Measurements from ENCODE around the gene DGKB. TPM values are rescaled to one million over a fixed set of nuclear protein-coding genes. Genes with fewer than 3 reads are reported as not detected.

The DGKB gene
- polyA plus RNA-seq, 12 donors, result 0.47 to 2.2 (median 0.82) TPM; not detected in 2

DNA sequence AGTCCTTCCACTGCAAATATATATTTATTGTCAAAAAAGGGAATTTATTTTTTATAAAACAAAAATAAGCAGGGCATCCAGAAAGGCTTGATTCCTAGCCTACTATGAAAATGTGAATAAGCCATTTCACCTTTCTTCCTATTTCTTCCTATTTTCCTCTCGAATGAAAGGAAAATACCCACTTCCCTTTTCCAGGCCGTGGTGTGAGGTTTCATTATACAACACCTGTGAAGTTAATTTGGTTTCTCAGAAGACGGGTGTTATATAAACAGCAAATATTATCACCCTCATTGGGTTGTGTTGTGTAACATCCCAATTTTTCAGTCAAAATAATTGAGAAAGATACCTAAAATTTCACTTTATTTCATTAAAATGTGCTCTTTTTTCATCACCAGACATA, 214.3 kb downstream of the DGKB start:
- no peak for DNase-seq

DNA sequence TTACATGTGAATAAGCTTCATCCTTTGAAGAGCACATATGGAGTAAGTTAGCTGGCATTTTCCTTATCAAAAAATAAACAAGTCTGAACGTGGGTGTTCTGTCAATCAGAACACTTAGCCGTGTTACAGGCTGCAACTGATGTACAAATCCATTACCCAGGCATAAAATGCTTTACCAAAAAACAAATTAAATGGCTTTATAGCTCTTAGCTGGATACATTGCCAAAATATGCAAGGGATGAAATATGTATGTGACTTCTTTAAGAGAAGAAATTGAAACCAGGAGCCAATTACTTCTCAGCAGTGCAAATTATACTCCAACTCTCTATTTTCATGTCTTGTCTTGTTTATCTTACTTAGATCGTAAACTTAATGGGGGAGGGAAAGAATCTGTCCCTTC, 214.8 kb downstream of the DGKB start:
- DNase-seq, result no peak

DNA sequence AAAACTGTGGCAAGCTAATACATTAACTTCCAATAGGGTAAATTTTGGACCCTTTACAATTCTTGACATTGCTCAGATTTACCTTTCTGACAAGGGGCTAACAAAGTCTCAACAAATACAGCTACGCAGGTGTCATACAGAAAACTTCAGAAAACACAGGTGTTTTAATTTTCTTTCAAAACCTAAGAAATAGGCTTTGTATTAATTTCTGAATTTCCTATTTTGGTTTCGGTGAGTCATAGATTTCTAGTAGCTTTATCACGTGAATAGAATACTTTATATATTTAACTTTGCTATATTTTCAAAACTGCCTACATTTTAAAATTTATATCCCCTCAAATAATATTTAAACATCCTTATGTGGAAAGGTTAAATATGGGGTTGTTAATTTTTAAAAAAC, 215.3 kb downstream of the DGKB start:
- no peak for DNase-seq

DNA sequence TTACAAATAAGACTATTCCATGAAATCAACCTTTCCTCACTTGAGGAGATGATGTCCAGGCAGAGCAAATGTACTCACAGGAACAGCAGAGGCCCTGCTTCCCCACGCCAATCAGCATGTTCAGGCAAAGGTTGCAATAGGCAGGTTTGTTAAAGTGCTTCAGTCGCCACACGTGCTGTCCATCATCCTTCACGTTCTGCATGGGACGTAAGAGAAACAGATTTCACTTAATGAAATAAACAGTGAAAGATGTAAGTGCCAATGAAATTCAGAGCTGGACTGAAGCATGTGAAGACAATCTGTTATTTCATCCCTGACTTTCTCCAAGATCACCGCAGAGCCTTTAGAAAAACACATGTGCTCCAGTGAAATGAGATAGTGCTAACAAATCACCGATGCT, 217.4 kb downstream of the DGKB start:
- DNase-seq, result peak; percentile 17

DNA sequence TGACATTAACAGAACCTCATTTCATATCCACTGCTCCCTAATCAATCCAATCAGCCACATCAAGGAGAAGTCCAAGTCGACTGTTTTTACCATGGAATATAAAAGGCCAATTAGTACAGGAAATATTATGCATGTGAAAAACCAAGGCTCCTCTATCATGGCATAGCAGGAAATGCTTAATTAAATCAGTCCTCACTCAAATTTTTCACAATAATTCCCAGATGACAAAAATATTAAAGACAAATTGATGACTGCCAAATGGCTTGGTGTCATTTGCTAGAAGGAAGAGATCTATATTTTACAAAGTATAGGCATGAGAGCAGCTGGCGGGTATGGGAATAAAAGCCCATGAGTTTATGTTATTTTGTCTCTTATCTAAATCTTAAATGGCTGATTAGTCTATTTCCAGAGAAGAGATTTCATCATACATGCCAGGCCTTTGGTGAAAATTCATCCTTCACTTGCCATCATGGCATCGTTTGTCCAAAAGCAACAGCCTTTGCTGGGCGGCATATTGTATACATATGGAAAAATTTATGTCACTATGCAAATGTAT, 219.6 kb downstream of the DGKB start:
- DNase-seq, result no peak

DNA sequence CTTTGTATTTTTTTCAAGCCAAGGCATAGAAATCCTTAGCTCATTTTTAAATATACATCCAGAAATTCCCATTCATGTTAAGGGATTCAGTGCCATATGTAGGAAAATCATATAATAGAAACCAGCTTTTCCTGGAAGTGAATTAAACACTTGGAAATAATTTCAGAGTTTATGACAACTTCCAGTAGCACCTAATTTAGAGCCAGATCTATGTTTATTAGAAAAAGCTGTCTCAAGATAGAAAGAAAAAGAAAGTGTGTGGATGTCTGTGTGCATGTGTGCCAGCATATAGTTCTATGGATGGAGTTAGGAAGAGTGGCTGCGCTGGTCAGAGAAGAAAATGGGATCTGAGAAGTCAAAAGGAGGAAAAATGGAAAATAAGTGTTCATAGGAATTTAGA, 225.7 kb downstream of the DGKB start:
- no peak for DNase-seq

DNA sequence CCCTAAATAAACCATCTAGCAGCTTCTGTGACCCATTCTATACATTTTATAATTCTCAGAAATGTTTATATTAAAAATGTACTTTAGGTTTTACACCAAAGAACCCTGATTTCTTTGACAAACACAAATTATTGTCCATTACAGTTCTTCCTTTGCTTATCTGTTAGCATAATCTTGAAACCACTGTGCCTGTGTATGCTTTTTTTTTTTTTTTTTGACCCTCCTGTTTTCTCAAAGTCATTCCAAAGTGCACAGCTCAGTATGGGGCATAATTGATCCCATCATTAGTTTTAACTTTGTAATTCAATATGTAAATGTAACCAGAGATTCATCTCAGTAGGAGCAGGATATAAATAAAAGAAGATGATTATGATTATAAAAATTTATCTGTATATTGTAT, 229.3 kb downstream of the DGKB start:
- DNase-seq, result no peak

DNA sequence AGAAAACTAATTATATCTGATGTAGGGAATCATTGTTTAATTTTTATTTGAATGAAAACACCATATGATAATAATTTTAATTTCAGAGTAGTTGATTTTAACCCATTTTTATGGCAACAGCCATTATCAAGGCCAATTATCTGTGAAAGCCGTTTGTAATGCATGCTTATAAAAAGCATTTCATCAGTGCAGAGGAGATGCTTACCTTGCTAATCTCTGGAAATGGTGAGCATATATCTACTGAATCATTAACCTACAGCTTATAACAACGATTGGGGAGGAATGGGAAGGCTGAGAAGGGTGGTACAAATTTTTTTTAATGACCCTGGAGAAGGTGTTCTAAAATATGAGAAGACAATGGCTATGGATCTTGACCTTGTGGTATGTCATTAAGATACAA, 235.6 kb downstream of the DGKB start:
- no peak for DNase-seq

DNA sequence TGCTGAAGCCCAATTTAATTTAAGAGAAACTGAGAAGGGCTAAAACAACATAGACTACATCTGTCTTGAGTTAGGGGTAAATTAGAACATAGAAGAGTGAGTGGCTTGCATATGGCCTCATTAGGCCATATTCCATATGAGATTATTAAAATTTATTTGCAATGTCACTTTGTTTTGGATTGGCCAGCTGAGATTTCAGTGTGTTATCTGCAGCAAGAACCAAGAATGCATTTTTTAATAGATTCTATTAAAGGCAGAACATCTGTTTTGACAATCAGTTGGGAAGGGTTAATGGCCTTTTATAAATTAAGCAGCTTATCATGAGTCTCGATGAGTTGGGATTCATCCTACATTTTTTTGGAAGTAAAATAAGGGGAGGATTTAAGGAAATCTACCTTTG, 236.2 kb downstream of the DGKB start:
- DNase-seq, result no peak

DNA sequence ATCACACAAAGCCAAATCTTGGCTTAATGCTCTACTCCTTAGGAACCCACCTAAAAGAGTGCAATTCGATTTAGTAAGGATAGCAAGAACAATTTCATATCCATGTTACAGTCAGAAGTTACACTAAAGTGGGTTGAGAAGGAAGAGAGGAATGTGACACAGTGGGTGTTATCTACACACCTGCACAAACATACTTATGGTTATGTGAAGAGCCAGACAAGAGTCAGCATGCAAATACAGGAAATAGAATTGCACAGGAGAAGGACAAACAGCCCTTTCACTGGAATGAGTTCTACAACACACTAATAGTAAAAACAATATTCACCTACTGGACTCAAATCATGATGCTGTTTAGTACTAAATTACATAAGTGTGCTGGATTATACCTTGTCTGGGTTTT, 262.8 kb downstream of the DGKB start:
- no peak for DNase-seq

DNA sequence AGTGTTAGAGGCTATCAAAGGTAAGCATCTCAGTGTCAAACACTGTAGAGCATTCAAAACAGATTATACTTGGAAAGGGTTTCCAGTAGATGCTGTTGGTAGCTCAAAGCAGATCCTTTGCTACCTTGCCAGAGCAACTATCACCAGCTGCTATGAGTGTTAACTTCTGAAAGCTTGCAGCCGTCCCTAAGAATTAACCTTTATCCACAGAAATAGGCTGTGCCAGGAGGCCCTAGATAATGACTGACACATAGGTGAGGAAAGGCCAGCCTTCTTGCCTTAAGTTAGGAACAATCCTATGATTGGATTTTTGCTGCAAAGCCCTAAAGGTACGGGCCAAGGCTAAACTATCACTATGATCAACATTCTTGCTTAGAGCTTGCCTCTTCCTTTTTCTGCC, 263.2 kb downstream of the DGKB start:
- DNase-seq, result no peak

GRCh38 chr7:14637968-14638367, 264.6 kb downstream of the DGKB start:
- no peak for DNase-seq

DNA sequence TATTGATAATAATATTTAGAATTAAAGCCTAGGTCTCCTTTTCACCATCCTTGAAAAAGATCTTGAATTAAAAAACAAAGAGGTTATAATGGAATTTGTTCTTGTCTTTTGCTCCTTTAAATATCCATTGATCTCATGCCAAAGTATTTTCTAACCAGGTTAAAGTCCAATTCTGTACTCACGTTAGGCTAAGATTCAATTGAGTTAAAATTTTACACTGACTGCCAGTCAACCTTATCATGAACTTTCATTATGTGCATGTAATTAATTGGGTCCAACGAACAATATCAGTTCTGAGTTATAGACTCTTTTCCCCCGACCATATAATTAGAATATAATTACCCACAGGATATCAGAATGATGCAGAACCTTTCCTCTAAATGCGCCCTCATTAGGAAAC, 266.6 kb downstream of the DGKB start:
- DNase-seq, result no peak

DNA sequence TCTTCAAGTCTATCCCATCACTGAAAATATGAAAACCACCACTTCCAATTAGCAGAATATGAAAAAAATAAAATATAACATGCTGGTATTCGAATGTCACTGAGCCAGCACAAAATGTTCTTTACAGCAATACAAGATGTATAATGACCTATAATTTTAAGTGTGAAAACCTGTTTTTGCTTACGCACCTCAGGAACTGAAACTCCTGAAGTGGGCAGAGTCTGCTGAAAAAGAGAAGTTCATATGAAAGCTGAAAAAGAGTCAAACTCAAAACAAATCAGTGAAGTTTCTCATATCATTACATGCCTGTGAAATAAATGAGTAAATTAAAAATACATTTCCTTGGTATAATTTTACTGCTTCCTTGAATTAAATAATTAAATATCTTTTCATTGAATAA, 272.5 kb downstream of the DGKB start:
- no peak for DNase-seq

- DNase-seq, result no peak
Observed at GRCh38 chr7:14628516-14628915, 274.0 kb downstream of the DGKB start.

- DNase-seq, result no peak
Observed at GRCh38 chr7:14626076-14626475, 276.5 kb downstream of the DGKB start.

- peak; percentile 15 for DNase-seq
Observed at GRCh38 chr7:14622559-14622958, 280.0 kb downstream of the DGKB start.

- no peak for DNase-seq
Observed at GRCh38 chr7:14606101-14606500, 296.4 kb downstream of the DGKB start.

DNA sequence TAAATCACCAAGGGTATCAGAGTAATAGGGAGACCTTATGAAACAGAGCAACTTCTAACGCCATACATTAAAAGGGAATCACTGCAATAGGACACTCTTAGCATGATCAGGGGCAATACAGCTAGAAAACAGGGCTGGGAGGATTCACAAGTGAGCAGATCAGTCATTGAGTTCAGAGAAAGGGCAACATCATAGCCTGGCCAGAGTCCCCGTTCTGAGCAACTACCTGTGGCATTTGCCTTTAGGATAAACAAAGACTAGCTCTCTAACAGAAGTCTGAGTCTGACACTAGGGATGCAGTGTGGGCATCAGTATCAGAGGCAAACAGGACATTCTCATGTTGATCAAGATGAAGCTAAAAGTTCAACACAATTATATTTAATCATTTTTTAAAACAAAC, 297.9 kb downstream of the DGKB start:
- no peak for DNase-seq

DNA sequence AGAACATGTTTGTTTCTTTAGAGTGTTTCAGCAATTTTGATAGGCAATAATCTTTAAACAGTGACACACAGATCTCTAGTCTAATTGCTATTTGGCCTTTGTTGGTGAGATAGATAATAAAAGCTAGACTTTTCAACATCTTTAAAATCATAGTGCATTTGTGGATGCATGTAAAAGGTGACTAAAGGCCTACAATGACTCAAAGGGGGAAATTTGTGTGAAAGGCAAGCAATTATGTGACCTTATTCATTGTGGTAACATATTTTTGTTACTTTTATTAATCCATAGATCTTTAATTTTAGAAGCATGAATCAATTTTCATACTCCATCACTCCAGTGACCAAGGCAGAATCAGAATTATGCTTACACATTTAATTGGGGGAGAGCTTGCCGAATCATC, 299.7 kb downstream of the DGKB start:
- no peak for DNase-seq

GRCh38 chr7:14600766-14601367, 301.7 kb downstream of the DGKB start:
- DNase-seq, result no peak

- peak; percentile 10 for DNase-seq
Observed at GRCh38 chr7:14598978-14599377, 303.6 kb downstream of the DGKB start.

- no peak for DNase-seq
Observed at GRCh38 chr7:14596421-14596820, 306.1 kb downstream of the DGKB start.

GRCh38 chr7:14590206-14590605, 312.3 kb downstream of the DGKB start:
- DNase-seq, result no peak

Data from muscle of arm (tissue), 12 donors.